ENCODE measurements around the gene APPBP2. TPM values are rescaled to one million over a fixed set of nuclear protein-coding genes. Genes with fewer than 3 reads are reported as not detected.

APPBP2 gene
- total RNA-seq, 1 donor from 2014 or later, result 48.0 TPM

DNA sequence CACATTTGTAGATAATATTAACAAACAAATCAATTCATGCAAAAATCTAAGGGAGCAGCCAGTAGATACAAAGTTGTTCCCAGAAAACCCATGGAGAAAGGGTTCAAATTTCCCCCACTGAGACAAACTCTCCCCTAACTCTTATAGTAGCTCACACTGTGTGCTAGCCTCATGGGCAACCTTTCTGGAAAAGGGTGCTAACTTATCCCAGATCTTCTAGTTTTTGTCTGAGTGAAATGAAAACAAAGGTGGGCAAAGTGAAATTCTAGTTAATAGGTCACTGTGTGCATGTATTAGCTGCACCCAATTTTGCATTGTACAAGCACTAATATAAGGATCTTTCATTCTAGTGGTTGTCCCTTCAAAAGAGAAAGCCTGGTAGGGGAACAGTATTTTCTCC, 124.2 kb downstream of the APPBP2 start:
- H3K9me3 Mint-ChIP-seq, result no peaks in the 10 kb centered on the region
- peaks cover 13% of the 10 kb centered on the region for H3K4me1 ChIP-seq
- no peak for TF ChIP-seq EZH2 (IDR thresholded peaks at IDR 0.05)
- no peak for TF ChIP-seq EZH2phosphoT487 (IDR thresholded peaks at IDR 0.05)
- TF ChIP-seq, protein P1, sequence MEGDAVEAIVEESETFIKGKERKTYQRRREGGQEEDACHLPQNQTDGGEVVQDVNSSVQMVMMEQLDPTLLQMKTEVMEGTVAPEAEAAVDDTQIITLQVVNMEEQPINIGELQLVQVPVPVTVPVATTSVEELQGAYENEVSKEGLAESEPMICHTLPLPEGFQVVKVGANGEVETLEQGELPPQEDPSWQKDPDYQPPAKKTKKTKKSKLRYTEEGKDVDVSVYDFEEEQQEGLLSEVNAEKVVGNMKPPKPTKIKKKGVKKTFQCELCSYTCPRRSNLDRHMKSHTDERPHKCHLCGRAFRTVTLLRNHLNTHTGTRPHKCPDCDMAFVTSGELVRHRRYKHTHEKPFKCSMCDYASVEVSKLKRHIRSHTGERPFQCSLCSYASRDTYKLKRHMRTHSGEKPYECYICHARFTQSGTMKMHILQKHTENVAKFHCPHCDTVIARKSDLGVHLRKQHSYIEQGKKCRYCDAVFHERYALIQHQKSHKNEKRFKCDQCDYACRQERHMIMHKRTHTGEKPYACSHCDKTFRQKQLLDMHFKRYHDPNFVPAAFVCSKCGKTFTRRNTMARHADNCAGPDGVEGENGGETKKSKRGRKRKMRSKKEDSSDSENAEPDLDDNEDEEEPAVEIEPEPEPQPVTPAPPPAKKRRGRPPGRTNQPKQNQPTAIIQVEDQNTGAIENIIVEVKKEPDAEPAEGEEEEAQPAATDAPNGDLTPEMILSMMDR (IDR thresholded peaks at IDR 0.05), result no peak
- no peak overlapping the region for H3K4me3 ChIP-seq
- H4K20me1 ChIP-seq (ENCODE audit: low read depth), result no peaks in the 10 kb centered on the region
- H3K27ac ChIP-seq, result no peak overlapping the region
- H3F3A ChIP-seq (ENCODE audit: low read depth), result peaks cover 12% of the 10 kb centered on the region
- no peak overlapping the region for H3K27ac Mint-ChIP-seq
- DNase-seq (ENCODE audit: low spot score), result no peak
- no peaks in the 10 kb centered on the region for H3K79me2 ChIP-seq (ENCODE audit: low read depth)
- no peaks in the 10 kb centered on the region for H3K9me3 ChIP-seq (ENCODE audit: low read depth)
- peaks cover 2% of the 10 kb centered on the region for H3K27me3 Mint-ChIP-seq (ENCODE audit: insufficient read depth, low read depth)
- no peaks in the 10 kb centered on the region for H3K36me3 ChIP-seq
- H3K4me3 Mint-ChIP-seq, result no peak overlapping the region
- no peak overlapping the region for H3K4me2 ChIP-seq
- H3K4me1 Mint-ChIP-seq, result peaks cover 6% of the 10 kb centered on the region
- H3K36me3 Mint-ChIP-seq, result no peaks in the 10 kb centered on the region
- H2AFZ ChIP-seq (replicated peaks), result no peak overlapping the region
- H3K27me3 ChIP-seq, result no peaks in the 10 kb centered on the region
- H3K9ac ChIP-seq, result no peak overlapping the region

DNA sequence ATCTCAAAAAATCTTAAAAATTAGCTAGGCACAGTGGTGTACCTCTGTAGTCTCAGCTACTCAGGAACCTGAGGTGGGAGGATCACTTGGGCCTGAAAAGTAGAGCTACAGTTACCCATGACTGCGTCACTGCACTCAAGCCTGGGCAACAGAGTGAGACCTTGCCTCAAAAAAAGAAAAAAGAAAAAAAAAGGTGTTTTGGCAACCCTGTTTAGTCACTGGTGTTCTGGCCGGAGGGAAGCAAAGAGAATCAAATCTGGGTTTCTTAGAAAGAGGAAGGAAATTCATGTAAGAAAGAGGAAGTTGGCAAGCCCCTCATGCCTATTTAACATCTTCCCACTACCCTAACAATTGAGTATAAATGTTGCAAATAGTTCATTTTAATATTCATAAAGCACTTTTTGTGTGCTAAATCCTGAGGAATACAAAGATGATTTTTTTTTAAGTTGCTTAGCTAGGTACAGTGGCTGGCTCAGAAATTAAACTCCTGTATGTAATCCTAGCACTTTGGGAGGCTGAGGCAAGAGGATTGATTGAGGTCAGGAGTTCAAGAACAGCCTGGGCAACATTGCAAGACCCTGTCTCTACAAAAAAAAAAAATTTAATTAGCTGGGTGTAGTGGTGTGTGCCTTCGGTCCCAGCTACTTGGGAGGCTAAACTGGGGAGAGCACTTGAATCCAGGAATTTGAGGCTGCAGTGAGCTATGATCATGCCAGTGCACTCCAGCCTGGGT, 127.6 kb downstream of the APPBP2 start:
- Mint-ChIP-seq H3K27ac (no peak overlapping the region), H3K4me1 (peaks cover 5% of the 10 kb centered on the region)
- no peak overlapping the region for H3K27ac ChIP-seq

DNA sequence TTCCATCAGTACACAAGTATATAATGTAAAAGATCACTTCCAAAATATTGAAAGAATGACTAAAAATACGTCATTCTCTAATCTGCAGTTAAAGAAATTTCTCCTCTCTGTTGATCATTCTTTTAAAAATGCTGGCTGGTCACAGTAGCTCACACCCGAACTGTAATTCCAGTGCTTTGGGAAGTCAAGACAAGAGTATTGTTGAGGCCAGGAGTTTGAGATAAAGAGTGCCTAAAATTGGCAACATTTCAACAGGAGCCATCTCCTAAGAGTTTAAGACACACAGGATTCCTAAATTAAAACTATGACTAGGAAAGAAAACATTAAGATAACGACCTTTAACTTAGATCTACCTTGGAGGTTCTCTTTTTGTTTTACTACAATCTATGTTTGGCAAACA, 129.6 kb downstream of the APPBP2 start:
- Histone ChIP-seq H3K4me1 (peaks cover 7% of the 10 kb centered on the region), H3F3A (ENCODE audit: low read depth) (peaks cover 20% of the 10 kb centered on the region), H3K36me3 (no peaks in the 10 kb centered on the region), H3K9me3 (ENCODE audit: low read depth) (no peaks in the 10 kb centered on the region), H3K4me3 (no peak overlapping the region), H3K27me3 (no peaks in the 10 kb centered on the region), H3K79me2 (ENCODE audit: low read depth) (peaks cover 3% of the 10 kb centered on the region), H3K4me2 (no peak overlapping the region), H2AFZ (replicated peaks) (no peak overlapping the region), H3K9ac (no peak overlapping the region), H4K20me1 (ENCODE audit: low read depth) (no peaks in the 10 kb centered on the region), H3K27ac (no peak overlapping the region)
- peaks cover 13% of the 10 kb centered on the region for H3K4me1 Mint-ChIP-seq
- H3K4me3 Mint-ChIP-seq, result no peak overlapping the region
- H3K27me3 Mint-ChIP-seq (ENCODE audit: insufficient read depth, low read depth), result peaks cover 7% of the 10 kb centered on the region
- DNase-seq (ENCODE audit: low spot score), result no peak
- H3K27ac Mint-ChIP-seq, result no peak overlapping the region
- H3K9me3 Mint-ChIP-seq, result no peaks in the 10 kb centered on the region
- H3K36me3 Mint-ChIP-seq, result no peaks in the 10 kb centered on the region
- no peak for TF ChIP-seq EZH2phosphoT487 (IDR thresholded peaks at IDR 0.05)
- no peak for TF ChIP-seq EZH2 (IDR thresholded peaks at IDR 0.05)
- TF ChIP-seq, protein P1 (IDR thresholded peaks at IDR 0.05), result no peak

More for the DNA sequence above, 127.6 kb downstream of the APPBP2 start:
- Mint-ChIP-seq H3K4me3 (no peak overlapping the region), H3K36me3 (no peaks in the 10 kb centered on the region), H3K9me3 (no peaks in the 10 kb centered on the region), H3K27me3 (ENCODE audit: insufficient read depth, low read depth) (peaks cover 3% of the 10 kb centered on the region)
- H4K20me1 ChIP-seq (ENCODE audit: low read depth), result no peaks in the 10 kb centered on the region
- no peaks in the 10 kb centered on the region for H3K9me3 ChIP-seq (ENCODE audit: low read depth)
- H3K9ac ChIP-seq, result no peak overlapping the region
- no peak overlapping the region for H3K4me2 ChIP-seq
- no peak overlapping the region for H2AFZ ChIP-seq (replicated peaks)
- no peaks in the 10 kb centered on the region for H3K27me3 ChIP-seq
- H3K79me2 ChIP-seq (ENCODE audit: low read depth), result no peaks in the 10 kb centered on the region
- TF ChIP-seq EZH2 (IDR thresholded peaks at IDR 0.05) (no peak), EZH2phosphoT487 (IDR thresholded peaks at IDR 0.05) (no peak)
- TF ChIP-seq, protein P1 (IDR thresholded peaks at IDR 0.05), result no peak
- peaks cover under 1% of the 10 kb centered on the region for H3K4me1 ChIP-seq
- no peak for DNase-seq (ENCODE audit: low spot score)
- no peaks in the 10 kb centered on the region for H3K36me3 ChIP-seq
- H3F3A ChIP-seq (ENCODE audit: low read depth), result peaks cover 2% of the 10 kb centered on the region
- H3K4me3 ChIP-seq, result no peak overlapping the region

Data from neural progenitor cell (in vitro differentiated cells).